RWPE1 (cell line): ENCODE results near the gene DYRK2.

ENCODE experiments used
- CTCF ChIA-PET: fragments of 350-600 bp; sonication (Branson Sonifier 250); formaldehyde crosslinking; extraction: SDS; loops from one replicate; lab custom pipeline; 2021; lab: Yijun Ruan, JAX
- POLR2A ChIA-PET: fragments of 400-600 bp; formaldehyde crosslinking; extraction: SDS; loops from one replicate; lab custom pipeline; 2020; ENCODE audit warnings: antibody characterized with exemption; ENCODE audit not compliant: low non-redundant PET; lab: Yijun Ruan, JAX
- DNase-seq: peaks from one replicate; pipeline ENCODE4 v3.0.0; 2012; ENCODE audit warnings: low spot score
- H3K27ac ChIP-seq: fragments of 450-650 bp; 2 replicates; pipeline ENCODE4 v1.5.1; 2017
- CTCF ChIP-seq: fragments of 450-650 bp; conservative IDR thresholded peaks from 2 replicates; pipeline ENCODE4 v1.5.1; 2017; ENCODE audit warnings: low read depth, mild to moderate bottlenecking

The DYRK2 gene

GRCh38 chr12:67665679-67666078 lies 17.1 kb downstream of the DYRK2 start:
- ChIA-PET POLR2A (no interaction called here), CTCF (interaction anchor here (0.7 kb wide), 1 partner anchor 19 kb away, joined by 3 read pairs; no protein-coding TSS in a partner anchor)
- no peak overlapping the region for H3K27ac ChIP-seq
- no peak for TF ChIP-seq CTCF
- DNase-seq, result no peak

GRCh38 chr12:67666605-67667004 lies 18.1 kb downstream of the DYRK2 start:
- ChIA-PET CTCF (no interaction called here), POLR2A (no interaction called here)
- no peak for TF ChIP-seq CTCF
- DNase-seq, result no peak
- H3K27ac ChIP-seq, result no peak overlapping the region

- ChIA-PET POLR2A (no interaction called here), CTCF (interaction anchor here (0.6 to 0.7 kb wide), 3 partner anchors 44 to 303 kb away, joined by 3 to 10 read pairs (median 3); no protein-coding TSS in a partner anchor)
- no peak for DNase-seq
- no peak for TF ChIP-seq CTCF
- H3K27ac ChIP-seq, result no peak overlapping the region
These were observed 18.9 kb downstream of the DYRK2 start for GRCh38 chr12:67667276-67668073.

GRCh38 chr12:67669217-67669933 lies 20.8 kb downstream of the DYRK2 start:
- no peak for TF ChIP-seq CTCF
- ChIA-PET CTCF (no interaction called here), POLR2A (no interaction called here)
- no peak for DNase-seq
- H3K27ac ChIP-seq, result no peak overlapping the region

GRCh38 chr12:67669934-67670631 lies 21.5 kb downstream of the DYRK2 start:
- no peak overlapping the region for H3K27ac ChIP-seq
- ChIA-PET CTCF (no interaction called here), POLR2A (no interaction called here)
- TF ChIP-seq CTCF, result no peak
- DNase-seq, result no peak

GRCh38 chr12:67671419-67671818 lies 22.9 kb downstream of the DYRK2 start:
- no peak for TF ChIP-seq CTCF
- ChIA-PET POLR2A (no interaction called here), CTCF (no interaction called here)
- no peak overlapping the region for H3K27ac ChIP-seq
- DNase-seq, result no peak
